SW480 (cell line): ENCODE data around the gene GTPBP1.

Experiments
- DNase-seq: peaks from one replicate; pipeline ENCODE4 v3.0.0-alpha.2; 2016; ENCODE audit warnings: low spot score

The GTPBP1 gene

DNA sequence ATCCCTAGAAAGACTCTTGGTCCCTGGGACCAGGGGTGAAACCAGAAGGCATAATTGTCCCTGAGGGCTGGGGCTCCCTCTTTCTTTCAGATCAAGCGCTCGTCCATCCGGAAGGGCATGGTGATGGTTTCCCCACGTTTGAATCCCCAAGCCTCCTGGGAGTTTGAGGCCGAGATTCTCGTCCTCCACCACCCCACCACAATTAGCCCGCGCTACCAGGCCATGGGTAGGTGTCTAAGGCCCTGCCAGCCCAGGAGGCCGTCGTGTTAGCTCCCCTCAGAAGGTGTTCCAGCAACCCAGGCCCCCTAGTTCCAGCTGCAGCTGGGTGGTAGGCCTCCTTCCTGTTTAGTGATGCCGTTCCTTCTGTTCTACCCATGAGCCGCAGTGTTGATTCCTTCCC lies 21.4 kb downstream of the GTPBP1 start:
- DNase-seq = no peak

DNA sequence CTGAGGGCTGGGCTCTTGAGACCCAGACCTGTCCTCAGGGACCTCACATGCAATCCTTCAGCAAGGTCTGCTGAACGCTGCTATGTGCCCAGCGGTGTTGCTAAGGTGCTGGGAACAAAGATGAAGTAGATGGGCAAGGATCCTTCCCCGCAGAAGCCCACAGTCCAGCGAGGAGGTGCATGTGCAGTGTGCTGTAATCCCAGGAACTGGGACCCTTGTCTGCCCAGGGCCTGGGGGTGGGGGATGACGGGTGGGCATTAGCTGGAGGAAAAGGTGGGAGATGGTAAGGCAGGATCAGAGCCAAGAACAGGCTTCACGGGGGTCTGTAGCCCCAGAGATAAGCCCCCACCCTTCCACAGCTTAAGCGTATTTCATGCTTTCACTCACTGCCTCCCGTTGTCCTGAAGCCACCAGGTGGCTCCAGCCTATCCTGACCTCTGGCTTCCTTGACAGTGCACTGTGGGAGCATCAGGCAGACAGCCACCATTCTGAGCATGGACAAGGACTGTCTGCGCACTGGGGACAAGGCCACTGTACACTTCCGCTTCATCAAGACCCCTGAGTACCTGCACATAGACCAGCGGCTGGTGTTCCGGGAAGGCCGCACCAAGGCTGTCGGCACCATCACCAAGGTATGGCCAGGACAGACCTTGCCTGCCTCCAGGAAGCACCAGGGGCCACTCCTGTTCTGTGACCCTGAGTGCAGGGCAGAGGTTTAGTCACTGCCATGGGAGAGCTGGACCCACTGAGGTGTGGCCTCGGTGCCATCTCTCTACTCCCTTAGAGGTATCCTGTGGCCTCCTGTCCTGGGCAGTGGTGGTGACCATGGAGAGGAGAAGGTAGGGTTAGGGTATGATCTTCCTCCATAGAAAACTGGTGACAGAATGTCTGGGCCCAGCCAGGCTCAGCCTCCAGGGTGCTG lies 22.0 kb downstream of the GTPBP1 start:
- DNase-seq = no peak

DNA sequence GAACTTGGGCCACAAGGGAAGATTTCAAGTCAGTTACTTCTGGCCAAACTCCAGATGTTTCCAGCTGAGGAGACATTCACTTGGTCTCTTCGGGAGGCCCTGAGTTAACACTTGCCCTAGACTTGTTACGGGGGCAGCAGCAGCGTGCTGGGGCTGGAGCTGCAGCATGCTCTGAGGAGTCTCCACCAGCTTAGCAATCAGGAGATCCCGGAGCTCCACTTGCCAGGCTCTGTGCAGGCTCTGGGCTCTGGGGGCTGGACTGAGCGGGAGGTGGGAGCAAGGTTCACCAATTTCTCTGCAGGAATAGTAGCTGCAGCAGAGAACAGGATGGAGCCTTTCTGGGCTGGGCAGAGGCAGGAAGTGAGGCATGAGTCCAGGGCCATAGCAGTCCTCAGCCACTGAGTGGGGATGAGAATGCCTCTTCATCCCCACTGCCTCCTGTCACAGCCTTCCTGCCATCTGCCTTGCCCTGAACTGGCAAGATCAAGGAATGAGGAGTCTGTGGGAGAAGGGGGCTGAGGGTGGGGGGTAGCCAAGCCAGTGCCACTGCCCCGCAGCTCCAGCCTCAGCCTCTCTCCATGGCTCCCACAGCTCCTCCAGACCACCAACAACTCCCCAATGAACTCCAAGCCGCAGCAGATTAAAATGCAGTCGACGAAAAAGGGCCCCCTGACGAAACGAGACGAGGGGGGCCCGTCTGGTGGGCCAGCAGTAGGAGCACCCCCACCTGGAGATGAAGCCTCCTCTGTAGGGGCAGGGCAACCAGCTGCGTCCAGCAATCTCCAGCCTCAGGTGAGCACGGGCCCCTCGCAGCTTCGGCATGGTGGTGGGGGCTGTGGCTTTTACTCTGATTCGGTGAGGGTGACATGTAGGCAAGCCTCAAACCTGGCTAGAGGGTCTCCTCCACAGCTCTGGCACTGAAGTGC lies 23.4 kb downstream of the GTPBP1 start:
- DNase-seq = no peak

DNA sequence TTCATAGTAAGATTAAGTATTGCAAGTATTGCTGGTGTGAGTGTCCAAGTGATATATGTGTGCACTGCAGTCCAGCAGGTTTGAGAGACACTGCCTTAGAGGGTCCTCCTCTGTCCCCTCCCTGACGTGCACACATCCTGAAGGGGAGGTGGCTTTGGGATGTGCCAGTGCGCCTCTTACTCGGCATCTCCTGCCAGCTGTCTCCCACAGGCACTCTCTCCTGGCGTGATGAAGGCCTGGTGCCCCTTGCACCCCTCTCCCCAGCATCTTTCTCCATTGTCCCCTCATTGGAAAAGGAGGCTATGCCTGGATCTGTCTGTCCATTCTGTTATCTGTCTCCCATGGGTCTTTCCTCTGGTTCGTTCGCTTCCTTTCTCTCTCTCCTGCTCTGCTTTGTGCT lies 24.2 kb downstream of the GTPBP1 start:
- no peak for DNase-seq

DNA sequence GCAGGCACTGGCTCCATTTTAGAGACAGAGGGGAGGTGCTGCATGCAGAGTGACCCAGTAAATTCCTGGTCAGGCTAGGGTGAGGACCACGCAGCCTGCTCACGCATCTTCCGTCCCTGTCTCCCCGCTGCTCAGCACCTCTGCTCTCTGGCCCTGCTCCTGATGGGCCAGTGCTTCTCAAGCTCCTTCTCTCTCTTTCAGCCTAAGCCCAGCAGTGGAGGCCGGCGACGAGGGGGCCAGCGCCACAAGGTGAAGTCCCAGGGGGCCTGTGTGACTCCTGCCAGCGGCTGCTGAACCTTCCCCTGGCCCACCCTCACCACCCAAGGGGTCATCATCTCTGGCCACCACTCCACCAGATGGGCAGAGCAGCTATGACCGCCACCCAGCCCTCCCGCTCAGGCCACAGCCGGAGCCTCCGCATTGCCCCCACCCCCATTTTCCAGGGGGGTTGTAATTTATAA lies 24.7 kb downstream of the GTPBP1 start:
- DNase-seq = no peak

DNA sequence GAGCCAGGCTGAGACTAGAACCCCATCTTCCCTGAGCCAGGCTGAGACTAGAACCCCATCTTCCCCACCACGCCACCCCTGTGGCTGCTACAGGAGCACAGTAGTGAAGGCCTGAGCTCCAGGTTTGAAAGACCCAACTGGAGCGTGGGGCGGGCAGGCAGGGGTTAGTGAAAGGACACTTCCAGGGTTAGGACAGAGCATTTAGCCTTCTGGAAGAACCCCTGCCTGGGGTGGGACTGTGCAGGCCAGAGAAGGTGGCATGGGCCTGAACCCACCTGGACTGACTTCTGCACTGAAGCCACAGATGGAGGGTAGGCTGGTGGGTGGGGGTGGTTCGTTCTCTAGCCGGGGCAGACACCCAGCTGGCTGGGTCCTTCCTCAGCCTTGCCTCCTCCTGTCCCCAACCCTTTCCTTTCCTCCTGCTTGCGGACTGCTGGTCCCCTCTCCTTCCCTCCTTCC lies 26.0 kb downstream of the GTPBP1 start:
- DNase-seq = no peak

DNA sequence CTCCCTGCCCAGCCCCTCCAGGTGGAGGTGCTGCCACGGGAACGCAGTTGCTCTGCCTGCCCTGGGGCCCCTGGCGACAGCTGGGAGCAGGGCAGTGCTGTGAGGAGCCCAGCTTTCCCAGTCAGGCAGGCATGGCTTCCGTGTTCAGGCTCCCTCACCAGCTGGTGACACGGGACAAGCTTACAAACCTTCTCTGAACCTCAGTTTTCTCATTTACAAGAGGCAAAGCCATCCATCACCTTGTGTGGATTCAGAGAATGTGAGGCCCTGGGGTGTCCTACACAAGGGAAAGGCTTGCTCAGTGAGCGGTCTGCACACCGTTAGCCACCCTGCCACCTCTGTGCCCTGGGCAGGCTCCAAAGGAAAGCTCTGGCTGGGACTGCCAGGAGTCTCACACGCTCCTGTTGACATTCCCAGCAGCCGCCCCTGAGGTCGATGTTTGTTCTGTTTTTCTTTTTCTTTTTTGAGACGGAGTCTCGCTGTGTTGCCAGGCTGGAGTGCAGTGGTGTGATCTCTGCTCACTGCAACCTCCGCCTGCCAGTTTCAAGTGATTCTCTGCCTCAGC lies 26.6 kb downstream of the GTPBP1 start:
- DNase-seq = no peak

DNA sequence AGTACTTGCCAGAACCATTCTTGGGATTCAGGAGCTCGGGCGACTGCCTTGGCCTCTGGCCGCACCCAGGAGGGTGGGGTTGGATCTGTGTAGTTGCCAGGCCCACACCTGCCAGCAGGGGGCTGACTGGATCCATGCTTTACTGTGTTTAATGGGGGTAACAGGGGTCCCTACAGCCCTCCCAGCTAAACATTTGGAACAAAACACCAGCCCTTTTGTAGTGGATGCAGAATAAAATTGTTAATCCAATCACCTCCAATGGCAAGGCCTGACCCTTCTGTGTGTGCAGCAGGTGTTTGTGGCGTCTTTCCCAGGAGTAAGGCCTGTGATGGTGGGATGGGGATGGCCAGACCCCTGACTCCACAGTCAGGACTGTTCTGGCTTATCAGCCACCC lies 27.6 kb downstream of the GTPBP1 start:
- no peak for DNase-seq

DNA sequence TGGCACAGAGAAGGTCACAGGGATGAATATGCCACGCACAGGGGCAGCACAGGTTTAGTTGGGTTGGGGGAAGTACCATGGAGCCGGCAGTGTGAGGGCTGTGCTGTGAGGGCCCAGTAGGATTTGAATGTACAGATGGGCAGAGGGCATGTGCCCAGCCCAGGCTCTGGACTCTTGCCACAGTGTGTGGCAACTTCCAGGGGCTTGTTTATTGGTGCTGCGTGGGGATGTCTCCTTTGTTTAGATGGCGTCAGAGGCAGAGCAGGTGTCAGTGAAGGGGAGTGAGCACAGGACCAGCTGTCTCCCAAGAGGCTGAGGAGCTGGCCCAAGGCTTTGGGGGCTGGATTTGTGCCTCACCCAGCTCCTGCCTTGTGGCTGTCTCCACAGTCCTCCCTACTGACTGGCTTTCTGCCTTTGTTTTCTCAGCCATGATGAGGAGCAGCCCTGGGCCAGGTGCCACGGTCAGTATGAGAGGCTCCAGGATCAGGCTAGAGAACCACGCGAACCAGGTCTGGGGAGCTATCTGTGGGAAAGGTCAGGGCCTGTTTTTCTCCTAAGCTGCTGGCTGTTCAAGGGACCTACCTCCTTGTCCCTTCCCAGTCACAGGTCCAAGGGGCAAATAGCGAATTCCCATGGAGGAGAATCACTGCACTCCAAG lies 28.1 kb downstream of the GTPBP1 start:
- DNase-seq = no peak

DNA sequence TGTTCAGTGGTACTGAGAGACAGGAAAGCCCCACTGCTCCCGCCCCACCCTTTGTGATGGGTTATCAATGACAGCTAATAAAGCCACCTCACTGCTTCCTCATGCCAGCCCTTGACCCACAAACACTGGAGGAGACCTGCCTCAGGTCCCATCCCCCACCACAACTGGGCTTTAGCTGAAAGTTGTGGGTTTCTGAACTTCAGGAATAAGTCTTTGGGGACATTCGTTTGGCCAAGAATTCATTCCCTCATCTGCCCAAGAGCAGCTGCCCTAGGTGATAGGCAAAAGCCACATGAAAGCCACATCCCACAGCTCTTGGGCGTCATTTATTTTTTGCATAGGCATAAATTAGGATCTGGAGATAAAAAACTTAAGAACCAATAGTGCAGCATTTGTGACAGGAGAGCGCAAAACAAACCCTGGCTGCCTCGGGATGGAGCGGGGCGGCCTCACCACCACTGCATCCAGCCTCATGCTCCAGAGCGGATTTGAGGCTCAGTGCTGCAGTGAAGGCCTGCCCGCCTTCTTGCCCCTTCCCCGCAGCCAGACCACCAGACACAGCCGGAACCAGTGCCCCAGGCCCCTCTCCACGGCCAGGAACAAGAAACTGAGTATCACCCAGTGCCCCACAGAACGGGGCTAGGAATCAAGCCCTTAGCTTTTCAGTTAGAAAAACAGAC lies 28.8 kb downstream of the GTPBP1 start:
- no peak for DNase-seq

DNA sequence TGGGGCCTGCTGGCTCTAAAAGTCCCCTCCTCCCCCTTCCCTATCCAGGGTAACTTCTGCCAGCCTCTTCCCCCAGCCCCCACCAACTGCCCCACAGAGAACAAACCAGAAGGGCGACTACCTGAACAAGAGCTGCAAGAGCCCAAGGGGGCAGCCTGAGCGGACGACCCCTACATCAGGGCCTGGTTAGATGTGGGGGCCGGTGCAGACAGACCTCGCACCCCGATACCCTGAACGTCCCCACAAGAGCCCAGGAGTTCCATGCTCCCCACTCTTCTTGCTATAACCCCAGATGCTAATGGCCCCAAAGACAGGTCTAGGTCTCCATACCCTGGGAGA lies 29.4 kb downstream of the GTPBP1 start:
- no peak for DNase-seq

DNA sequence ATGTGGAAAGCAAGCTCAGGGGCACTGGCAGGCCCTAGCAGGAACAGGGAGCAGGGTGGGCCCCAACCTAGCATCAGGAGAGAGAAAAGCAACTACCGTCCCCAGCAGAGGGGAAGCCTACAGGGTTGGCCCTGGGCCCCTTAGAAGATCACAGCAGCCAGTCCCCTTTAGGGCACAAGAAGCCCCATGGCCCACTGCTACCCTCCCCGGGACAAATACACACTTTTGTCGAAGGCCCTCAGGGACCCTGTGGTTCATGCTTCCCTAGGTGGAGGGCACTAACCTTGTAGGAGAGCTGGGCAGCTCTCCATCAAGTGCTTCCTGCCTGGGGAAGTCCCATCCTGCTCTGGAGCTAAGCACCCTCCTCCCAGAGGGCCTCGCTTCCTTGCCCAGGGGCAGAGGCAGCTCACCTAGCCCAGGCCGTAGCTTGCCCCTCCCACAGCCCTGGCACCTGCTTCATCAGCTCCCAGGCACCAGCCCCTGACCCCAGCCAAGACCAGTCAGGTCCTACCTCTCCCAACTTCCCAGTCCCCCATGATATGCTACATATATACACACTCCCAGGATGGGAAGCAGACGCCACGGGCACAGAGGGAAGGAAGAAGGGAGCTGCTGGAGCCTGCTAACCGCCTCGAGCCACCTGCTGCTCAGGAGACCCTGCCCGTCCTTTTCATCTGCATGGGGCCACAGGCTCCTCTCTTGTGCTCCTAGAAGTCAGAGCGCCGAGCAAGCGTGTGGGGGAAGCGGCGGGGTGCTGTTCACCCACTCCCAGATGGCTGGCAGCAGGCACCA lies 29.9 kb downstream of the GTPBP1 start:
- no peak for DNase-seq

DNA sequence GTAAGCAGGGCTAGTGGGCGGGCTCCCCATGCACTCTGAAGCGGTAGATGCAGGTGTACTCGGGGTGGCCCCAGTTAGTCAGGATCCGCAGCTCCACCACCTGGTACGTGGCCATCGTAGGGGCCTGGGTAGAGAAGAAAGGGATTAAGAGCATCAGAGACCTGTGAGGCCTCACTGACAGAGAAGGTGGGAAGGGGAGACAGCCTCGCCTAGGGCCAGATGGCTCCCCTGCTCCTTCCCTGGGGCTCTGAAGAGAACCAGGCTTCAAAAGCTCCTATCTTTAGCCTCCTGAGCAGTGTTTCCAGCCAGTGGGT lies 30.5 kb downstream of the GTPBP1 start:
- no peak for DNase-seq

DNA sequence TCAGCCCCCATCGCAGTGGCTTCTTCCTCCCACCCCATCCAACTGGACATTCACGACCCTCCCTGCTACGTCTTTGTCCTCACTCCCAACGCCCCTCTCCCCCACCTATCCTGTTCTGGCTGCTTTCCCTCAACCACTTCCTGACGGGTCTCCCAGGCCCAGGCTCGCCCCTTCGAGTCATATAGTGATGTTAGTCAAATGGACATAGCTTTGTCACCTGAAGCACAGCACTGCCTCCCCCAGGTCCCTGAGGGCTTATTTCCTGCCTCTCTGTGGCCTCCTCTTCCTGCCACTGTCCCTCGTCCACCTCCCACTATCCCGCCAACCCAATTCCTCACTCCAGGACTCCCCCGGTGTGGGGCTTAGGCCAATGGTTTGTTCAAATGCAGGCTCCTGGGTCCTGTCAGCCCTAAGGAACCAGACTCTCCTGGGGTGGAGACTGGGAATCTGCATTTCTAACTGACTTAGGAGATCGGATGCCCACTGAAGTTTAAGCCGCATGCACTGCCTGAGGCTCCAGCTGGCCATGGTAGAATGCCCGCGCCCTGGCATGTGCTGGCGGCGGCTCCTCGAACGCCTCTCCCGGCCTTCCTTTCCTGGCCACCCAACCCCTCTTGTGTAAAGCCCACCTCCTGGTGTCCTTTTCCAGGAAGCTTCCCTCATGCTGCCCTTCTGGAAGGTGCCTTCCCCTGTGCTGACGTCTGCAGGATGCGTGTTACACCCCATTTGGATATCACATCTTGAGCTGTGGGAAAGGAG lies 31.7 kb downstream of the GTPBP1 start:
- no peak for DNase-seq

DNA sequence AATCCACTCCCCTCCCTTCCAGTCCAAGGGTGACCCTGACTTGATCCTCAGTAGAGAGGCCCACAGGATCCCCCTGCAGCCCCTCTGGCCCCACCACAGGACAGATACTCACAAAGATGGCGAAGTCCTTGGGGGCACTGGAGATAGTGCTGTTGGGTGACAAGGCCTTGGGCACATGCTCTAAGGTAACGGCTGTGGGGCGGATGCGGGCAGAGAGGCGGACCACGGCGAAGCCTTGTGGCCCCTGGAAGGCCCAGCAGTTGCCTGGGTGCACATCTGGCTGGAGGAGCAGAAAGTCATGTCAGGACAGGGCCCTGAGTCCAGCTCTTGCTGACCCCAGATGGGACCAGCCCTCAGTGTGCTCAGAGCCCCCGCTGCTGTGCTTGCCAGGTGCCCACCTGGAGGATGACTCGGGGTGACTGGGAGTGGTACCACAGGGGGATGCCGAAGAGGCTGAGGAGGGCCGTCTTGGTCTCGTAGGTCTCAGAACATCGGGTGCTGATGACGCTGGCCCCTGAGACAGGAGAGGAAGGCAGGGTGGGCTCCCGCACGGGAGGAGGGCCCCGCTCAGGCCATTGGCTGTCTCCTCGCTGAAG lies 32.8 kb downstream of the GTPBP1 start:
- DNase-seq = no peak

DNA sequence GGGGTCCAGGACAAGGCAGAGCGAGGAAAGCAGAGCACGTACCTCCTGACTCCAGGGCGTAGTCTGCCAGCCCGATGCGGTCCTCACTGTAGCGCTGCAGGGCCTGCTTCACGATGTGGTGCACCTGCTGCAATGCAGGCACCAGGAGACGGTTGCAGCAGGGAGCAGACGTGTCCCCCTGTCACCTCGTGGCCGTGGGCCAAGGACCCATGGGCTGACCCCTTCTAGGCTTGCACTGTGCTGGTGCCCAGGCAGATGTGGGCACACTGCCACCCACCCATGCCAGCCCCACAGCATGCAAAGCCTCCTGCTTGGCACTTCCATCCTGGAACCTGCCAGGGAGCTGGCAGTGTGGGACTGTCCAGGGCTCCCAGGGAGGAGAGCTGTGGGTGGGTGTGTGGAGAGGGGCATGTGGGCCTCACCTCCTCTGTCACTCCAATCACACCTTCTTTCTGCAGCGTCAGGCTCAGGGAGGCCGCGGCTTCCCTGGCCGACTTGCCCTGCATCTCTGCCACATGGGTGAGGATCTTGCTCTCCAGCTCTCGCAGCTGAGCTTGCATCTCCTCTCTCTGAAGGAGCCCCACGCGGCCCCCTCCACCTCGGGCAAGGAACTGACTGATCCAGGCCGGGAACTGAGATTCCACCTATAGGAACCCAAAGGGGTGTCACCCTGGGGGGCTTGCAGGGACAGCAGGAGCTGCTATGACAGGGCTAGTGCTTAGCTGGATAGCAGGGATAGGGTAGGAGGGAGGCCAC lies 33.7 kb downstream of the GTPBP1 start:
- DNase-seq = no peak

DNA sequence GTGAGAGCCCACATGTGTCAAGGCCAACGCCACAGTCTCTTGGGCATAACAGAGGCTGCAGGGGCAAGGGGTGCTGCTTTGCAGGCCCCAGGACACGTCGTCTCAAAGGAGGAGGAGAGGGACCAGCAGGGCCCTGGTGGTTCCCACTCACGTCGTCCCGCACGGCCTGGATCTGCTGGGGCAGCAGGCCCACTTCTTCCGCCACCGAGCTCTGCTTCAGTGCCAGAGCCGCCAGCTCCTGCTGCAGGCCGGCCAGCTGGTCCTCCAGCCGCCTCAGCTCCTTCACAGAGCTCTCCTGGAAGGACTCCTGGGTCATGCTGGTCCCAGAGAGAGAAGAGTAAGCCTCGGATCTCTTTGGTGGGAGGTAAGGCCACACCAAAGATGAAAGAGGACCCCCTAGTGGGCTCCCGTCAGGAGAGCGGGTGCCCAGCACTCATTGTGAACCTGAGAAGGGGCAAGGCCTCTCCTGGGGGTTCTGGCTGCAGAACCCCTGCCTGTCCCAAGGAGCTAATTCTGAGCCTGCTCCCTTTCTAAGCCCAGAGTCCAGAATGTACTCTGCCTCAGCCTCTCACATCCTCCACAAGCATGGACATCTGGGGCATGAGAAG lies 34.5 kb downstream of the GTPBP1 start:
- no peak for DNase-seq

DNA sequence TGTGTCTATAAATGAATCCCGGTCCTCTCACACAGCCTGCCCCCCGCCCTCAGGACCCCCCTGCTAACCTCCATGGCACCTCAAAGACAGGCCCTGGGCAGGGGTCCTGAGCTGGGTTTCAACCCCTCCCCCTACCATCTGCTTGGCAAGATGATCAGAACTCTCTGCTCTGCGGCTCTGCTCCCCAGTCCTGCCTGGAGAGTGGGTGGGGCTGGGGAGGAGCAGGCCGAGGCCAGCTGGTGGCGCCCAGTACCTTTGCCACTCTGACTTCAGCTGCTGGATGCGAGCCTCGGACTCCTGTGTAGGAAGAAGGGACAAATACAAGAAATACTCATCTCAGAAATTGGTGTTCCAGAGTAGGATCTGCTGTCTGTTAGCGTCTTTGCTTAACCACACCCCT lies 35.0 kb downstream of the GTPBP1 start:
- no peak for DNase-seq

DNA sequence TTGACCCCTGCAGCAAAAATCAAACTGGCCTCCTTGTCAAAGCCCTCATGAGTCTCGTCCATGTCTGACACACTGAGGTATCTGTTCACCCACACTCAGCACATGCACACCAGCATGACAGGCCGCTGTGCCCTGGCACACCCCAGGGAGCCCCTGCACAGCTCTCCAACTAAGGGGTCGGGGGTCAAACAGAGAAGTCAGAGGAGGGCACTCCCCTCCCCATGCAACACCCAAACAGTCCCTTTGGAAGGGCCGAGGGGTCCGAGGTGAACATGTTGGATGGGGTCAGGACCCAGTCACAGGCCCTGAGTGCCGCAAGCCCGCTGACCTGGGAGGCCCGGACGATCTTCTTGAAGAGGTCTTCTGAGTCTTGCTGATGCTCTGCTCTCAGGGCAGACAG lies 35.4 kb downstream of the GTPBP1 start:
- DNase-seq = no peak
